GM19025 (cell line): ENCODE results near the gene NUP210.
"Not testable (repeated sequence)": the region's sequence is repeated elsewhere in the genome, so short reads cannot be mapped to it uniquely, and the experiment has no call there.

Experiments
- ATAC-seq: cut with Tn5 transposase; IDR thresholded peaks from one replicate; pipeline ENCODE4 v1.9.1; 2021; ENCODE audit warnings: mild to moderate bottlenecking, low read depth, moderate library complexity; ENCODE audit not compliant: unreplicated experiment

Gene NUP210

GRCh38 chr3:13430411-13430875 is 10.3 kb upstream of the NUP210 start:
- ATAC-seq, result not testable (repeated sequence)

- ATAC-seq, result no peak
These were observed 9.6 kb upstream of the NUP210 start for GRCh38 chr3:13429631-13430291.

- not testable (repeated sequence) for ATAC-seq
These were observed 8.6 kb upstream of the NUP210 start for GRCh38 chr3:13428678-13429077.

GRCh38 chr3:13427662-13428603 is 7.8 kb upstream of the NUP210 start:
- no peak for ATAC-seq

GRCh38 chr3:13426591-13426990 is 6.5 kb upstream of the NUP210 start:
- no peak for ATAC-seq

GRCh38 chr3:13425689-13426088 is 5.6 kb upstream of the NUP210 start:
- no peak for ATAC-seq

GRCh38 chr3:13424865-13425617 is 4.9 kb upstream of the NUP210 start:
- no peak for ATAC-seq

- no peak for ATAC-seq
These were observed 4.2 kb upstream of the NUP210 start for GRCh38 chr3:13424141-13424844.

- ATAC-seq, result no peak
These were observed 976 bp upstream of the NUP210 start for GRCh38 chr3:13420831-13421765.

DNA sequence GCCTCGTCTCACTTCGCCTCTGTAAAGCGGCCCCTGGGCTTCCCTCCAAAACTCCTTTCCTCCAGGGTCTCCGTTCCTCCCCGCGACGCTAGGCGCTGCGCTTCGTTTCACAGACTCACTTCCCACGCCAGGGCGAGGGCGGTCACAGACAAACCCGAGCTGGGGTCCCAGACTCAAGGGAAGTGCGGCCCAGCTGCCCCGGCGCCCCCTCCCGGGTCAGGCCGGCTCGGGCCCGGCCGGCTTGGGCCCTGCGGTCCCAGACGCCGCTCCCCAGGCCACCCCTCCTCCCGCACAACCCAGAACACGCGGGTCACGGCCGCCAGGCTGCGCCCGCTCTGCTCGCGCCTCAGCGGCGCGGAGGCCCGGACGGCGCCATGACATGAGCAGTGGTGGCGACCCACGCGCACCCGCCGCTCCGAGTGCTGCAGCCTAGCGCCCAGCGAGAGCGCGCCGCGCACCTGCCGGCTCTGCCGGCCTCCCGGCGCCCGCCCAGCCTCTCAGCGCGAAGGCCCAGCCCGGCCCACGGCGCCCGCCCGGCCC is 547 bp downstream of the NUP210 start:
- peak; percentile 44 for ATAC-seq

GRCh38 chr3:13417166-13417947 is 2.8 kb downstream of the NUP210 start:
- ATAC-seq, result no peak

GRCh38 chr3:13415997-13416793 is 3.9 kb downstream of the NUP210 start:
- no peak for ATAC-seq

GRCh38 chr3:13415236-13415986 is 4.7 kb downstream of the NUP210 start:
- ATAC-seq, result no peak

GRCh38 chr3:13414040-13414729 is 5.9 kb downstream of the NUP210 start:
- peak; percentile 90 for ATAC-seq

DNA sequence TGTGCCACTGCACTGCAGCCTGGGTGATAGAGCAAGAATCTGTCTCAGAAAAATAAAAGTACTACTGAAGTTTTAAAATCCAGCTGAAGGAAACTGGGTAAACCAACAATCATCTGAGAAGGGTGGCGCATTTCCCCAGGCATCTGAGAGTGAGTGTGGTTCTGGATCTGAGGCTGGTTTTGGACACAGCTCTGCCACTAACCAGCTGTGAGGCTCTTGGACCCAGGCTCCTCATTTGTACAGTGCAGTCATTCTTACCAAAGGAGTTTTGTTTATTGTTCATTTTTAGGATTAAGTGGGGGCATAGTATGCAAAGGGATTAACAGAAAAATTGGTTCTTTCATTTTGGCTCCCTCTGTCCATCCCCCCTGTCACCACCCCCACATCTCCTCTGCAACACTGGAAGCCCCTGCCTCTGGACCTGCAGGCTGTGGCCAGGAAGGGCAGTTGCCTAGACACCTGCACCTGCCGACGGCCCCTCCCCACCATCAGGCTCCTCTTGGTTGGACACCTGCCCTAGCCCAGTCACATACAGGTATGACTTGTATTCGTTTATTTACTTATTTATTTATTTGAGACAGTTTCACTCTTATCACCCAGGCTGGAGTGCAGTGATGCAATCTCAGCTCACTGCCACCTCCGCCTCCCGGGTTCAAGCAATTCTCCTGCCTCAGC is 8.8 kb downstream of the NUP210 start:
- no peak for ATAC-seq

DNA sequence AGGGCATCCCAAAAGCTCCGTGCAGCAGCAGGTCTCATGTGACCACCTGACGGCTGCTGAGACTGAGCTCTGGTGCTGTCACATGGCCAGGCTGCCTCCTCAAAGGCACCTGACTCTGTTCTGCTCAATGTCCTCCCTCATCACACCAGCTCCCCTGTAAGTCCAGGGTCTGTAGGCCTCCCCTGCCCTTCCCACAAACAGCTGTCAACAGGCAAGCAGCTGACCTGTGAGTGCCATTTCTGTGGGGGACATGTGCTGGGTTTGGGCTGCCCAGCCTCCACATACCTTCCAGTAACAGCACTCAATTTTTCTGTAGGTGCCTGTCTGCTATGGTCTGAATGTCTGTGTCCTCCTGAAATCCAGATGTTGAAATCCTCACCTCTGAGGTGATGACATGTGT is 11.2 kb downstream of the NUP210 start:
- ATAC-seq, result no peak
